SU-DHL-6 (cell line): ENCODE measurements around the gene RACGAP1.

ENCODE experiments used
- EZH2phosphoT487 ChIP-seq: fragments of 200-600 bp; sonication (generic), shearing (Covaris generic); conservative IDR thresholded peaks from 2 replicates; pipeline ENCODE4 v1.6.1; 2018; ENCODE audit warnings: mild to moderate bottlenecking, antibody characterized with exemption, low read length, moderate library complexity, mixed read lengths
- TF ChIP-seq, protein P1 (sequence below): fragments of 200-600 bp; sonication (generic); IDR thresholded peaks from one replicate; pipeline ENCODE4 v1.5.1; 2017; ENCODE audit warnings: antibody characterized with exemption, mild to moderate bottlenecking, low read length, moderate library complexity; ENCODE audit not compliant: insufficient read depth, poor library complexity, severe bottlenecking

GRCh38 chr12:50026691-50027090, 1.4 kb upstream of the RACGAP1 start:
- TF ChIP-seq, protein P1, sequence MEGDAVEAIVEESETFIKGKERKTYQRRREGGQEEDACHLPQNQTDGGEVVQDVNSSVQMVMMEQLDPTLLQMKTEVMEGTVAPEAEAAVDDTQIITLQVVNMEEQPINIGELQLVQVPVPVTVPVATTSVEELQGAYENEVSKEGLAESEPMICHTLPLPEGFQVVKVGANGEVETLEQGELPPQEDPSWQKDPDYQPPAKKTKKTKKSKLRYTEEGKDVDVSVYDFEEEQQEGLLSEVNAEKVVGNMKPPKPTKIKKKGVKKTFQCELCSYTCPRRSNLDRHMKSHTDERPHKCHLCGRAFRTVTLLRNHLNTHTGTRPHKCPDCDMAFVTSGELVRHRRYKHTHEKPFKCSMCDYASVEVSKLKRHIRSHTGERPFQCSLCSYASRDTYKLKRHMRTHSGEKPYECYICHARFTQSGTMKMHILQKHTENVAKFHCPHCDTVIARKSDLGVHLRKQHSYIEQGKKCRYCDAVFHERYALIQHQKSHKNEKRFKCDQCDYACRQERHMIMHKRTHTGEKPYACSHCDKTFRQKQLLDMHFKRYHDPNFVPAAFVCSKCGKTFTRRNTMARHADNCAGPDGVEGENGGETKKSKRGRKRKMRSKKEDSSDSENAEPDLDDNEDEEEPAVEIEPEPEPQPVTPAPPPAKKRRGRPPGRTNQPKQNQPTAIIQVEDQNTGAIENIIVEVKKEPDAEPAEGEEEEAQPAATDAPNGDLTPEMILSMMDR, result no peak
- no peak for TF ChIP-seq EZH2phosphoT487
